ENCODE data around the gene SORCS3.

SORCS3 gene

GRCh38 chr10:105192861-105193260 lies 551.8 kb downstream of the SORCS3 start:
- no peak for TF ChIP-seq CTCF (IDR thresholded peaks at IDR 0.05; ENCODE audit: extremely low read depth, insufficient read depth, missing control alignments)
- DNase-seq (ENCODE audit: low spot score), result no peak
- in situ Hi-C loops (cut with MboI; ENCODE audit: low pct_unique_long_range_greater_than_20kb, low sequenced_read_pairs, unreplicated experiment), result no loop called here

DNA sequence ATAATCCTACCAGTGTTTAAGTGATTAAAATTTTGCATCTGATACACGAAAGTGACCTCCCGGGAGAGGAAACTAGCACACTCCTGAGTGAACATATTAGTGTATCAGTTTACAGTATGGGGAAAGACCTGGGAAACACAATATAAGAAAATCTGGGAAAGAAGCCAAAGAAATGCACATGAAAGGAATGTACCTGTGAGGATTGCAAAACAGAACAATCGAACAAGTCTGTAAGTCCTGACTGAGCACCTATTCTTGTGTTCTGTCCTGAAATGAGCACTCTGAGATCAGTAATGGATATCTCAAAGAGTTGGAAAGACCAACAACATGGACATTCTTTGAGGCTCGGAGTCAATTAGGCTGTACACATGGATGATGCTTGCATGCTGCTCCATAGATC lies 554.7 kb downstream of the SORCS3 start:
- in situ Hi-C loops (cut with MboI; ENCODE audit: low pct_unique_long_range_greater_than_20kb, low sequenced_read_pairs, unreplicated experiment), result no loop called here
- DNase-seq (ENCODE audit: low spot score), result no peak
- TF ChIP-seq CTCF (IDR thresholded peaks at IDR 0.05; ENCODE audit: extremely low read depth, insufficient read depth, missing control alignments), result no peak

GRCh38 chr10:105197598-105198364 lies 556.7 kb downstream of the SORCS3 start:
- in situ Hi-C loops (cut with MboI; ENCODE audit: low pct_unique_long_range_greater_than_20kb, low sequenced_read_pairs, unreplicated experiment), result no loop called here
- no peak for DNase-seq (ENCODE audit: low spot score)
- TF ChIP-seq CTCF (IDR thresholded peaks at IDR 0.05; ENCODE audit: extremely low read depth, insufficient read depth, missing control alignments), result no peak

DNA sequence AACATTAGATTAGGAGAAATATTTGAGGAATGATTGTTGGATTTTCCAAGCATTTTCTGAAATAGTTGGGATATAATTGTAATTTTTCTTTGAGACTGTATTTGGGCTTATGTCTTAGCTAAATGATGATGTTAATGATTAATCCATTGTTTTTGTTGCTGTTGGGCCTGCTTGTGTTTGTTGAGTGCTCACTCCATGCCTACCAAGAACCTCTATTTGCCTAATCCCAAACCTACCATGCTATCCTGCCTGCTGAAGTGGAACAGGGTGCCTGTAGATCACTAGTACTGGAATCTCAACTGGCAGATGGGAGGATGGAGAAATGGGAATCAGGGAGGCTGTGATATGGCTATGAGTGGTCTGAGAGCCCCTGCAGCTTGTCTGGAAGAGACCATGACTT lies 565.5 kb downstream of the SORCS3 start:
- no peak for TF ChIP-seq CTCF (IDR thresholded peaks at IDR 0.05; ENCODE audit: extremely low read depth, insufficient read depth, missing control alignments)
- in situ Hi-C loops (cut with MboI; ENCODE audit: low pct_unique_long_range_greater_than_20kb, low sequenced_read_pairs, unreplicated experiment), result no loop called here
- DNase-seq (ENCODE audit: low spot score), result no peak

GRCh38 chr10:105207476-105207995 lies 566.4 kb downstream of the SORCS3 start:
- in situ Hi-C loops (cut with MboI; ENCODE audit: low pct_unique_long_range_greater_than_20kb, low sequenced_read_pairs, unreplicated experiment), result no loop called here
- DNase-seq (ENCODE audit: low spot score), result no peak
- TF ChIP-seq CTCF (IDR thresholded peaks at IDR 0.05; ENCODE audit: extremely low read depth, insufficient read depth, missing control alignments), result no peak

- in situ Hi-C loops (cut with MboI; ENCODE audit: low pct_unique_long_range_greater_than_20kb, low sequenced_read_pairs, unreplicated experiment), result no loop called here
- DNase-seq (ENCODE audit: low spot score), result no peak
- TF ChIP-seq CTCF (IDR thresholded peaks at IDR 0.05; ENCODE audit: extremely low read depth, insufficient read depth, missing control alignments), result no peak
These were observed 569.5 kb downstream of the SORCS3 start for GRCh38 chr10:105210546-105210945.
